Spleen (tissue), 11 donors: ENCODE data around the gene DUSP2. TPM values are rescaled to one million over a fixed set of nuclear protein-coding genes. Genes with fewer than 3 reads are reported as not detected.

Experiments
- DNase-seq: peaks from one replicate; pipeline ENCODE4 v3.0.0-alpha.2; 2020
- H3K27ac ChIP-seq, 8 donors: fragments of 200-600 bp; sonication (generic) in 7 of 8; 1 replicate in 4 of 8; 2 replicates in 4 of 8; pipeline versions ENCODE4 v1.5.0 to v1.8.0; 2016 to 2021; ENCODE audit warnings: inconsistent platforms in 4 of 8, mild to moderate bottlenecking in 4 of 8, moderate library complexity in 1 of 8
- H3K27me3 ChIP-seq, 7 donors: fragments of 200-600 bp; sonication (generic) in 6 of 7; replicated peaks in 1 of 7; 1 replicate in 4 of 7; 2 replicates in 3 of 7; pipeline versions ENCODE4 v1.5.0 to v1.8.0; 2016 to 2021; ENCODE audit warnings: inconsistent platforms in 3 of 7, mild to moderate bottlenecking in 1 of 7
- H3K36me3 ChIP-seq, 6 donors: fragments of 200-600 bp; sonication (generic) in 5 of 6; 1 replicate in 4 of 6; 2 replicates in 2 of 6; pipeline versions ENCODE4 v1.5.0 to v1.8.0; 2016 to 2021; ENCODE audit warnings: inconsistent platforms in 2 of 6
- H3K4me1 ChIP-seq, 6 donors: fragments of 200-600 bp; sonication (generic) in 5 of 6; 1 replicate in 3 of 6; 2 replicates in 3 of 6; pipeline versions ENCODE4 v1.5.0 to v1.8.0; 2016 to 2021; ENCODE audit warnings: inconsistent platforms in 3 of 6
- H3K4me3 ChIP-seq, 8 donors: fragments of 200-600 bp; sonication (generic) in 7 of 8; 1 replicate in 4 of 8; 2 replicates in 4 of 8; pipeline versions ENCODE4 v1.5.0 to v1.8.0; 2016 to 2021; ENCODE audit warnings: inconsistent platforms in 4 of 8, mild to moderate bottlenecking in 4 of 8, moderate library complexity in 2 of 8
- H3K9me3 ChIP-seq, 8 donors: fragments of 200-600 bp; sonication (generic) in 7 of 8; 1 replicate in 4 of 8; 2 replicates in 4 of 8; pipeline versions ENCODE4 v1.5.0 to v1.8.0; 2016 to 2021; ENCODE audit warnings: inconsistent platforms in 4 of 8
- CTCF ChIP-seq, 11 experiments: fragments of 200-600 bp in 7 of 11; fragments of 450-650 bp in 4 of 11; sonication (generic) in 4 of 11; IDR thresholded peaks in 8 of 11; conservative IDR thresholded peaks in 3 of 11; 1 replicate in 7 of 11; 2 replicates in 4 of 11; pipeline versions ENCODE4 v1.4.0 to v1.8.0; 2016 to 2021; ENCODE audit warnings: antibody characterized with exemption in 11 of 11, inconsistent platforms in 4 of 11, mild to moderate bottlenecking in 1 of 11
- POLR2A ChIP-seq, 3 donors: fragments of 450-650 bp; IDR thresholded peaks; one replicate each; pipeline ENCODE4 v1.5.1; 2017; ENCODE audit warnings: antibody characterized with exemption in 3 of 3, mild to moderate bottlenecking in 1 of 3
- POLR2AphosphoS5 ChIP-seq, 3 donors: sonication (generic); formaldehyde crosslinking; IDR thresholded peaks; one replicate each; pipeline ENCODE4 v1.5.1; 2017; ENCODE audit warnings: antibody characterized with exemption in 3 of 3
- WGBS, 5 donors: extraction: QIAGEN DNeasy Blood & Tissue Kit in 3 of 5; methylation state at CpG; one replicate each; pipeline versions ENCODE4 v1.1.5 to v1.1.7; 2013 to 2018; 5-methylcytosine and 5-hydroxymethylcytosine counted together
- intact Hi-C: fragments of 100-400 bp; cut with DNase I; formaldehyde crosslinking; loops from one replicate; pipeline ENCODE4 v1.15.0; 2023; ENCODE audit warnings: low total_unique reads
- polyA plus RNA-seq, 3 donors: library from polyadenylated mRNA; stranded (reverse); fragments of 200-250 nt; gene quantifications; one replicate each; pipeline ENCODE4 v1.2.1, GENCODE V29; 2013
- total RNA-seq, 7 donors: library from RNA; depleted of rRNA in 3 of 7; stranded (reverse); fragments of >200 nt in 3 of 7; fragmentation: NEBNext Ultra II Directional in 4 of 7; extraction: Animal tissue kit (Norgen Biotek cat#: 25700) in 4 of 7; gene quantifications; one replicate each; pipeline versions ENCODE4 v1.1.0 to v1.2.1, GENCODE V29; 2016 to 2021
- donor health status: healthy with polysubstance abuse.
- donor health status: DM: no; HTN: no; CAD: no; lungs with moderate emphysema.
- donor health status: DM: no; HTN: no; CAD: no.
- donor health status: Bipolar disorder and iron deficiency.
- donor health status: healthy.
- donor health status: DM: no; HTN: no; CAD: no.
- donor health status: DM: yes; HTN: yes; CAD: no.

DUSP2 gene
- total and polyA plus RNA-seq, 10 donors = 24.2 to 88.0 (median 46.3) TPM

GRCh38 chr2:96105994-96106715 lies 39.1 kb downstream of the DUSP2 start:
- intact Hi-C loops = no loop called here
- H3K27me3 ChIP-seq = peaks cover 0 to 5% (median 0%) of the 10 kb centered on the region in 7 donors
- H3K4me1 ChIP-seq = peaks cover 0 to 42% (median 11%) of the 10 kb centered on the region in 6 donors
- 92 to 98% (median 95%) methylated on average over 8 of the region's 8 CpGs for WGBS, 5 donors
- DNase-seq = peak; percentile 21
- peaks cover 0 to 21% (median 17%) of the 10 kb centered on the region in 8 donors for H3K9me3 ChIP-seq
- TF ChIP-seq POLR2AphosphoS5 (IDR thresholded peaks at IDR 0.05) (no peak), CTCF (IDR thresholded peaks at IDR 0.05 in 8 of 11, conservative IDR thresholded peaks at IDR 0.05 in 3 of 11) (no peak), POLR2A (IDR thresholded peaks at IDR 0.05) (no peak)
- no peak overlapping the region for H3K4me3 ChIP-seq
- no peak overlapping the region for H3K27ac ChIP-seq
- H3K36me3 ChIP-seq = no peaks in the 10 kb centered on the region

DNA sequence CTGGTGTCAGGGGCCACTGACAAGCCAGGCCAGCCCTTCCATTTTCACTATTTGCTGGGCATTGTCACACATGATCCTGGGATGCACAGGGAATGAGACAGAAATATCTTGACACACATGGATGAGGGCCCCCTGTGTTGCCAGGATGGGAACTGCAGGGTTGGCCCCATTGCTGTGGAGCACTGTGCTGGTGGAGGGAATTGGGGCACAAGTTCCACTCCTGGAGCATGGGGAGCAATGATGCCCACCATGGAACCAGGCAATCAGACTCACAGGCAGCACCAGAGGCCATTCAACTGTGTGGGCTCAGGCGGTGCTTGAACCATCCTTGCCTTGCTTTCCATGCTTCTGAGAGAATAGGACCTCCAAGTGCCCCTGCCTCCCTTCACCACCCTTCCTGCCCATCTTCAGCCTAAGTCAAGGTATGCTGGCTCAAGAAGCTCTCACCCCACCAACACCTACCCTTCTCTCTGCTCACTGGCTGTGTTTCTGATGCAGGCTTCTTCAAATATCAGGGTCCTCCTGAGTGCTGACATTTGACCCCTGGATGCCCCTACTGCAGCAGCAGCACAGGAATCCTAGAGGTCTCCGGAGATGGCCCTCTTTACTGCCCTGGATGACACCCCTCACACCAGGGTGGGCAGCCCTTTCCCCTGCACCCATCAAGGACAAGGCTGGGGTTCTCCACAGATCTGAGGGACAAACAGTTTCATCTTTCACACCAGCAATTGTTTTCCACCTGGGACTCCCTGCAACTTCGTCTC lies 39.9 kb downstream of the DUSP2 start:
- peak; percentile 35 for DNase-seq
- no peak overlapping the region for H3K4me3 ChIP-seq
- H3K36me3 ChIP-seq = no peaks in the 10 kb centered on the region
- TF ChIP-seq POLR2AphosphoS5 (IDR thresholded peaks at IDR 0.05) = no peak
- no peak for TF ChIP-seq POLR2A (IDR thresholded peaks at IDR 0.05)
- no peak for TF ChIP-seq CTCF (IDR thresholded peaks at IDR 0.05 in 8 of 11, conservative IDR thresholded peaks at IDR 0.05 in 3 of 11)
- H3K4me1 ChIP-seq = peaks cover 0 to 43% (median 13%) of the 10 kb centered on the region in 6 donors
- H3K27me3 ChIP-seq = peaks cover 0 to 5% (median 0%) of the 10 kb centered on the region in 7 donors
- intact Hi-C loops = no loop called here
- H3K9me3 ChIP-seq = peaks cover 0 to 21% (median 17%) of the 10 kb centered on the region in 8 donors
- 74 to 96% (median 90%) methylated on average over 2 to 3 of the region's 3 CpGs for WGBS, 5 donors
- H3K27ac ChIP-seq = no peak overlapping the region

- peak overlapping the region in 2 of 8 donors; percentile 36 to 47 for H3K27ac ChIP-seq
- DNase-seq = peak; percentile 62
- H3K9me3 ChIP-seq = peaks cover 0 to 21% (median 17%) of the 10 kb centered on the region in 8 donors
- TF ChIP-seq POLR2AphosphoS5 (IDR thresholded peaks at IDR 0.05) (no peak), POLR2A (IDR thresholded peaks at IDR 0.05) (no peak), CTCF (IDR thresholded peaks at IDR 0.05 in 8 of 11, conservative IDR thresholded peaks at IDR 0.05 in 3 of 11) (no peak)
- intact Hi-C loops = no loop called here
- 87 to 100% (median 90%) methylated on average over 5 to 6 of the region's 6 CpGs for WGBS, 5 donors
- H3K4me1 ChIP-seq = peaks cover 0 to 46% (median 16%) of the 10 kb centered on the region in 6 donors
- no peaks in the 10 kb centered on the region for H3K36me3 ChIP-seq
- peaks cover 0 to 5% (median 0%) of the 10 kb centered on the region in 7 donors for H3K27me3 ChIP-seq
- no peak overlapping the region for H3K4me3 ChIP-seq
These were observed 40.8 kb downstream of the DUSP2 start for GRCh38 chr2:96104487-96104861.
